HepG2 (cell line): Measurements from ENCODE around the gene MAPK1. TPM values are rescaled to one million over a fixed set of nuclear protein-coding genes. Genes with fewer than 3 reads are reported as not detected.
"Not testable (repeated sequence)": the region's sequence is repeated elsewhere in the genome, so short reads cannot be mapped to it uniquely, and the experiment has no call there.

Experiments used
- ATAC-seq: fragments of 200-7000 bp; cut with Tn5 transposase; 3 replicates; pipeline ENCODE4 v1.9.1; 2020; ENCODE audit warnings: mild to moderate bottlenecking, moderate library complexity
- BruUV-seq: library from RNA; stranded (reverse); fragments of 400-500 nt; replicated peaks from 2 replicates; lab custom pipeline; 2021; lab: Mats Ljungman, UMichigan
- CTCF ChIA-PET: fragments of 300-600 bp; formaldehyde crosslinking; extraction: SDS; loops from one replicate; lab custom pipeline; 2021; ENCODE audit warnings: low total read pairs, inconsistent platforms, low intra/inter-chr PET ratio; lab: Yijun Ruan, JAX
- POLR2A ChIA-PET: fragments of 350-600 bp; sonication (Branson Sonifier 250); formaldehyde crosslinking; loops from one replicate; lab custom pipeline; 2020; ENCODE audit warnings: antibody characterized with exemption, inconsistent platforms; lab: Yijun Ruan, JAX
- DNase-seq: peaks from one replicate; pipeline ENCODE4 v3.0.0-alpha.2; 2015; ENCODE audit warnings: low spot score
- FAIRE-seq: peaks from 3 replicates; lab custom pipeline; 2011; peaks lifted over from hg19 to GRCh38; lab: Jason Lieb, UNC
- H2AFZ ChIP-seq: one replicate; pipeline ENCODE4 v1.6.1; 2011; ENCODE audit warnings: low read length, inconsistent platforms
- H3K27ac ChIP-seq: fragments of 300-600 bp; 3 replicates; pipeline ENCODE4 v1.8.0; 2011; ENCODE audit warnings: mixed run types, mild to moderate bottlenecking, mixed read lengths, low read length, inconsistent platforms; ENCODE audit not compliant: insufficient read depth; ENCODE audit errors: extremely low read length
- H3K27me3 ChIP-seq, 2 experiments: fragments of 200-600 bp in 1 of 2; 2 replicates in 1 of 2; 3 replicates in 1 of 2; pipeline versions ENCODE4 v1.6.0 to v1.8.0; 2011; ENCODE audit warnings: low read length in 2 of 2, mild to moderate bottlenecking in 2 of 2, moderate library complexity in 2 of 2, inconsistent platforms in 1 of 2; ENCODE audit not compliant: insufficient read depth in 2 of 2, control insufficient read depth in 1 of 2
- H3K36me3 ChIP-seq, 2 experiments: fragments of 200-600 bp in 1 of 2; replicated peaks in 1 of 2; 2 replicates in 1 of 2; 3 replicates in 1 of 2; pipeline versions ENCODE4 v1.5.1 to v1.8.0; 2011; ENCODE audit warnings: low read length in 2 of 2, inconsistent platforms in 1 of 2; ENCODE audit not compliant: insufficient read depth in 2 of 2, control insufficient read depth in 1 of 2
- H3K4me1 ChIP-seq: 2 replicates; pipeline ENCODE4 v1.5.1; 2012; ENCODE audit warnings: low read length, inconsistent platforms; ENCODE audit not compliant: insufficient read depth
- H3K4me2 ChIP-seq: 2 replicates; pipeline ENCODE4 v1.6.0; 2011; ENCODE audit warnings: low read depth, low read length, inconsistent platforms
- H3K4me3 ChIP-seq, 3 experiments: fragments of 200-600 bp in 1 of 3; sonication (generic), shearing (Covaris generic) in 1 of 3; replicated peaks in 1 of 3; 2 replicates each; pipeline ENCODE4 v1.5.1; 2011 to 2016; ENCODE audit warnings: low read length in 3 of 3, inconsistent platforms in 2 of 3, low read depth in 2 of 3, mild to moderate bottlenecking in 2 of 3, control low read depth in 1 of 3, mixed read lengths in 1 of 3; ENCODE audit not compliant: insufficient read depth in 1 of 3
- H3K79me2 ChIP-seq: one replicate; pipeline ENCODE4 v1.6.1; 2011; ENCODE audit warnings: low read length, inconsistent platforms; ENCODE audit not compliant: insufficient read depth
- H3K9ac ChIP-seq: 2 replicates; pipeline ENCODE4 v1.6.0; 2011; ENCODE audit warnings: mild to moderate bottlenecking, low read depth, low read length, inconsistent platforms; ENCODE audit not compliant: insufficient read depth
- H3K9me3 ChIP-seq: 2 replicates; pipeline ENCODE4 v1.5.1; 2012; ENCODE audit warnings: mild to moderate bottlenecking, low read length
- H4K20me1 ChIP-seq: 2 replicates; pipeline ENCODE4 v1.6.0; 2011; ENCODE audit warnings: inconsistent platforms, mild to moderate bottlenecking, low read length, moderate library complexity; ENCODE audit not compliant: insufficient read depth
- ARNTL ChIP-seq: sonication (generic); formaldehyde crosslinking; IDR thresholded peaks from 2 replicates; pipeline ENCODE4 v1.4.0; 2020; ENCODE audit warnings: mild to moderate bottlenecking, missing genetic modification reagents
- GPN1 ChIP-seq: sonication (generic); formaldehyde crosslinking; IDR thresholded peaks from 2 replicates; pipeline ENCODE4 v1.5.1; 2020; ENCODE audit warnings: missing genetic modification reagents, borderline replicate concordance
- HNRNPH1 ChIP-seq: fragments of 200-400 bp; formaldehyde crosslinking; optimal IDR thresholded peaks from 2 replicates; pipeline ENCODE3; 2017; ENCODE audit warnings: mild to moderate bottlenecking, low read depth, low read length
- HOXA5 ChIP-seq: sonication (generic); formaldehyde crosslinking; IDR thresholded peaks from 2 replicates; pipeline ENCODE4 v1.4.0; 2020; ENCODE audit warnings: missing genetic modification reagents
- IRF2 ChIP-seq: IDR thresholded peaks from 2 replicates; pipeline ENCODE4 v1.6.1; 2018; ENCODE audit warnings: missing genetic modification reagents, missing compliant biosample characterization
- KAT7 ChIP-seq: IDR thresholded peaks from 2 replicates; pipeline ENCODE4 v1.6.1; 2018; ENCODE audit warnings: borderline replicate concordance, missing compliant biosample characterization
- NBN ChIP-seq: fragments of 450-650 bp; conservative IDR thresholded peaks from 2 replicates; pipeline ENCODE4 v1.6.1; 2017
- NPAS2 ChIP-seq: sonication (generic); formaldehyde crosslinking; IDR thresholded peaks from 2 replicates; pipeline ENCODE4 v1.8.0; 2022; ENCODE audit warnings: mild to moderate bottlenecking, missing genetic modification reagents, borderline replicate concordance
- POLR2G ChIP-seq: fragments of 200-400 bp; formaldehyde crosslinking; IDR thresholded peaks from 2 replicates; pipeline ENCODE4 v1.6.1; 2018; ENCODE audit warnings: mild to moderate bottlenecking, low read depth, low read length, moderate library complexity
- SALL2 ChIP-seq: sonication (generic); formaldehyde crosslinking; IDR thresholded peaks from 2 replicates; pipeline ENCODE4 v1.8.1; 2023; ENCODE audit warnings: mild to moderate bottlenecking, missing genetic modification reagents, inconsistent platforms
- ZNF558 ChIP-seq: sonication (generic); formaldehyde crosslinking; IDR thresholded peaks from 2 replicates; pipeline ENCODE4 v1.9.0; 2022; ENCODE audit warnings: mild to moderate bottlenecking, missing genetic modification reagents, borderline replicate concordance
- ZNF674 ChIP-seq: sonication (generic); formaldehyde crosslinking; IDR thresholded peaks from 2 replicates; pipeline ENCODE4 v1.5.0; 2020; ENCODE audit warnings: low read depth, mild to moderate bottlenecking, missing genetic modification reagents
- ZNF772 ChIP-seq: sonication (generic); formaldehyde crosslinking; IDR thresholded peaks from 2 replicates; pipeline ENCODE4 v1.5.0; 2020; ENCODE audit warnings: mild to moderate bottlenecking, missing genetic modification reagents
- WGBS: methylation state at CpG from one replicate; pipeline ENCODE4 v1.1.6; 2017; ENCODE audit warnings: low lambda C conversion rate; 5-methylcytosine and 5-hydroxymethylcytosine counted together
- in situ Hi-C: cut with HindIII; loops from 2 replicates; pipeline ENCODE4 v1.10.0; 2017; ENCODE audit warnings: low pct_unique_long_range_greater_than_20kb; ENCODE audit not compliant: extremely low pct_ligation_motif_present
- intact Hi-C: fragments of 100-400 bp; cut with micrococcal nuclease; formaldehyde crosslinking; loops from one replicate; pipeline ENCODE4 v1.10.0; 2022; ENCODE audit not compliant: unreplicated experiment
- polyA plus RNA-seq, 8 experiments: library from polyadenylated mRNA; depleted of rRNA in 3 of 8; stranded (reverse) in 7 of 8; unstranded in 1 of 8; fragments of >200 nt; fragmentation: Illumina TruSeq in 4 of 8; extraction: Trizol in 4 of 8; gene quantifications; 2 replicates each; pipeline versions ENCODE4 v1.2.1 to v1.2.3, GENCODE V29; 2011 to 2016; ENCODE audit warnings: low read depth in 4 of 8, missing spikeins in 1 of 8, mixed read lengths in 1 of 8; ENCODE audit not compliant: insufficient read depth in 1 of 8
- total RNA-seq, 5 experiments: library from RNA; depleted of rRNA; stranded (reverse); fragments of >200 nt; fragmentation: Illumina TruSeq; extraction: Trizol; gene quantifications; 2 replicates each; pipeline ENCODE4 v1.2.3, GENCODE V29; 2016; ENCODE audit warnings: low read depth in 1 of 5
- TF ChIP-seq, protein P1 (sequence below): sonication (generic); formaldehyde crosslinking; IDR thresholded peaks from 2 replicates; pipeline ENCODE4 v1.4.0; 2020; ENCODE audit warnings: low read depth, mild to moderate bottlenecking, missing genetic modification reagents
- TF ChIP-seq, protein P2 (sequence below): sonication (generic); formaldehyde crosslinking; IDR thresholded peaks from 2 replicates; pipeline ENCODE4 v1.9.0; 2022; ENCODE audit warnings: low read depth, missing genetic modification reagents

The MAPK1 gene
- total and polyA plus RNA-seq, 2 of the 13 experiments (the other 11 are each of a cell fraction or from before 2014, with no cell fraction given) = 107 to 114 TPM

DNA sequence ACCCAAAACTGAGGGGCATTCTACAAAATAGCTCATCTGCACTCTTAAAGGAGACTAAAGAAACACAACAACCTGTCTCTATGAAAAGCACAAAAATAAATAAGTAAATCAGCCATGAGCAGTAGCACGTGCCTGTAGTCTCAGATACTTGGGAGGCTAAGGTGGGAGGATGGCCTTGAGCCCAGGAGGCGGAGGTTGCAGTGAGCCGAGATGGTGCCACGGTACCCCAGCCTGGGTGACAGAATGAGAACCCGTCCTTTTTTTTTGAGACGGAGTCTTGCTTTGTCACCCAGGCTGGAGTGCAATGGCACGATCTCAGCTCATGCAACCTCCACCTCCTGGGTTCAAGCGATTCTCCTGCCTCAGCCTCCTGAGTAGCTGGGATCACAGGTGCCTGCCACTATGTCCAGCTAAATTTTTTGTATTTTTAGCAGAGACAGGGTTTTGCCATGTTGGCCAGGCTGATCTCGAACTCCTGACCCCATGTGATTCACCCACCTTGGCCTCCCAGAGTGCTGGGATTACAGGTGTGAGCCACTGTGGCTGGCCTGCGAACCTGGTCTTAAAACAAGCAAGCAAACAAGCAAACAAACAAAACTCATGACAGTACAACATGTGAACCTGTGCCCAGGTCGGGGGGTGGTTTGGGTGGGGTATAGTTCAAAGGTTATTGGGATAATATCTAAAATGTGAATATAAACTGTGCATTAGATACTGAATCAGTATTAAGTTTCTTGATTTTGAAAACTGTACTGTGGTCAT lies 76.4 kb downstream of the MAPK1 start:
- H4K20me1 ChIP-seq, intact Hi-C loops, H3K4me3 ChIP-seq, DNase-seq, BruUV-seq, H3K4me2 ChIP-seq, H3K27ac ChIP-seq, H3K9me3 ChIP-seq, ATAC-seq, H3K79me2 ChIP-seq, H2AFZ ChIP-seq, FAIRE-seq, CTCF ChIA-PET, H3K27me3 ChIP-seq, H3K9ac ChIP-seq, H3K4me1 ChIP-seq, POLR2A ChIA-PET: not testable (repeated sequence)
- WGBS = 87% methylated on average over 10 of the region's 11 CpGs
- H3K36me3 ChIP-seq = peaks cover 6 to 51% of the 10 kb centered on the region in 2 experiments
- in situ Hi-C loops = loop anchor here (10.0 kb wide), 1 partner anchor 64 kb away; no protein-coding TSS in a partner anchor

DNA sequence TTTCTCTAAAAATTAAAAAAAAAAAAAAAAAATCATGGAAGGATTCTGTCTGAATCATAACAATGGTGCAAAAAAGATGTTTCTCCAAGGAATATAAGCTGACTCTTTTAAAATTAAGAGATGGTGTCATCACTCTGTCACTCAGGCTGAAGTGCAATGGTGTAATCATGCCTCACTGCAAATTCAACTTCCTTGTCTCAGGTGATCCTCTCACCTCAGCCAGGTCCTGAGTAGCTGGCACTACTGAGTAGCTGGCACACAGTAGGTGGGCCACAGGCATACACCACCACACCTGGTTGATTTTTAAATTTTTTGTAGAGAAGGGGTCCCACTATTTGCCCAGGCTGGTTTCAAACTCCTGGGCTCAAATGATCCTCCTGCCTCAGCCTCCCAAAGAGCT lies 77.1 kb downstream of the MAPK1 start:
- ChIA-PET POLR2A (no interaction called here), CTCF (no interaction called here)
- no peaks in the 10 kb centered on the region for H3K27me3 ChIP-seq
- no peak for ATAC-seq
- no peak overlapping the region for H3K4me2 ChIP-seq
- no peak overlapping the region for H3K27ac ChIP-seq
- H3K9ac ChIP-seq = no peak overlapping the region
- no peak for DNase-seq
- peaks cover 6 to 48% of the 10 kb centered on the region in 2 experiments for H3K36me3 ChIP-seq
- no peak overlapping the region for H2AFZ ChIP-seq
- in situ Hi-C loops = loop anchor here (10.0 kb wide), 1 partner anchor 64 kb away; no protein-coding TSS in a partner anchor
- intact Hi-C loops = no loop called here
- H3K4me3 ChIP-seq = no peak overlapping the region
- no peak for FAIRE-seq
- TF ChIP-seq ZNF772 (CRISPR knock-in tag) (no peak), ZNF674 (CRISPR knock-in tag) (no peak), SALL2 (CRISPR knock-in tag) (no peak), POLR2G (no peak), NBN (no peak), ARNTL (no peak), HNRNPH1 (no peak), NPAS2 (CRISPR knock-in tag) (no peak), IRF2 (CRISPR knock-in tag) (no peak), KAT7 (CRISPR knock-in tag) (no peak), HOXA5 (no peak), GPN1 (CRISPR knock-in tag) (no peak), ZNF558 (CRISPR knock-in tag) (no peak)
- TF ChIP-seq, protein P1, sequence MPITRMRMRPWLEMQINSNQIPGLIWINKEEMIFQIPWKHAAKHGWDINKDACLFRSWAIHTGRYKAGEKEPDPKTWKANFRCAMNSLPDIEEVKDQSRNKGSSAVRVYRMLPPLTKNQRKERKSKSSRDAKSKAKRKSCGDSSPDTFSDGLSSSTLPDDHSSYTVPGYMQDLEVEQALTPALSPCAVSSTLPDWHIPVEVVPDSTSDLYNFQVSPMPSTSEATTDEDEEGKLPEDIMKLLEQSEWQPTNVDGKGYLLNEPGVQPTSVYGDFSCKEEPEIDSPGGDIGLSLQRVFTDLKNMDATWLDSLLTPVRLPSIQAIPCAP (CRISPR knock-in tag) = no peak
- TF ChIP-seq, protein P2, sequence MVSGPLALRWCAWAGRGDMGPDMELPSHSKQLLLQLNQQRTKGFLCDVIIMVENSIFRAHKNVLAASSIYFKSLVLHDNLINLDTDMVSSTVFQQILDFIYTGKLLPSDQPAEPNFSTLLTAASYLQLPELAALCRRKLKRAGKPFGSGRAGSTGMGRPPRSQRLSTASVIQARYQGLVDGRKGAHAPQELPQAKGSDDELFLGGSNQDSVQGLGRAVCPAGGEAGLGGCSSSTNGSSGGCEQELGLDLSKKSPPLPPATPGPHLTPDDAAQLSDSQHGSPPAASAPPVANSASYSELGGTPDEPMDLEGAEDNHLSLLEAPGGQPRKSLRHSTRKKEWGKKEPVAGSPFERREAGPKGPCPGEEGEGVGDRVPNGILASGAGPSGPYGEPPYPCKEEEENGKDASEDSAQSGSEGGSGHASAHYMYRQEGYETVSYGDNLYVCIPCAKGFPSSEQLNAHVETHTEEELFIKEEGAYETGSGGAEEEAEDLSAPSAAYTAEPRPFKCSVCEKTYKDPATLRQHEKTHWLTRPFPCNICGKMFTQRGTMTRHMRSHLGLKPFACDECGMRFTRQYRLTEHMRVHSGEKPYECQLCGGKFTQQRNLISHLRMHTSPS (CRISPR knock-in tag) = no peak
- TF ChIP-seq, all 625 proteins: peak for 0
- Histone ChIP-seq H3K4me1 (no peaks in the 10 kb centered on the region), H3K9me3 (no peaks in the 10 kb centered on the region), H3K79me2 (no peaks in the 10 kb centered on the region), H4K20me1 (no peaks in the 10 kb centered on the region)
- BruUV-seq = no TSS peak
